Astrocyte (in vitro differentiated cells and primary cell): ENCODE measurements around the gene SECISBP2.

Experiments used
- CTCF ChIP-seq: IDR thresholded peaks from 2 replicates; pipeline ENCODE4 v1.5.1; 2011; ENCODE audit warnings: low read depth, mild to moderate bottlenecking, inconsistent platforms, low read length, moderate library complexity; ENCODE audit not compliant: insufficient read depth
- EZH2 ChIP-seq: IDR thresholded peaks from 2 replicates; pipeline ENCODE4 v1.6.1; 2012; ENCODE audit warnings: mild to moderate bottlenecking, low read length, inconsistent platforms; ENCODE audit not compliant: insufficient read depth

- no peak for TF ChIP-seq CTCF
- TF ChIP-seq EZH2, result no peak
These were observed 40.1 kb downstream of the SECISBP2 start for GRCh38 chr9:89358376-89358916.
